ENCODE measurements around the gene PALLD. TPM values are rescaled to one million over a fixed set of nuclear protein-coding genes. Genes with fewer than 3 reads are reported as not detected.
A peak's percentile ranks its signal among the peaks of the same experiment; 100 is the strongest.

The PALLD gene
- total RNA-seq, 6 experiments from 2014 or later, result 7.7 to 81.6 (median 24.8) TPM

DNA sequence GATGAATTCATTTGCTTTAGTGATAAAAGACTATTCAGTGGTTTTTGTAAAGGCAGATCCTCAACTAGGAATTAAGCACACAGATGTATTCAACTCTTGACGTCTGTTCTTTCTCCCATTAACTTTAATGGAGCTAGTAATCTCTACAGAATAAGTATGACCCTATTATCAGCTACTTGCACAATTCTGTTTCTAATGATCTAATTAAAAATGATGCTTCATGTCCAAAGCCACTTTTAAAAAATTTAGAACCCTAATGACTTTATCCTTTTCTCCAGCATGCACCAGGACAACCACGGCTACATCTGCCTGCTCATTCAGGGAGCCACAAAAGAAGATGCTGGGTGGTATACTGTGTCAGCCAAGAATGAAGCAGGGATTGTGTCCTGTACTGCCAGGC lies 427.8 kb downstream of the PALLD start:
- H3K4me1 ChIP-seq, result peaks cover 0 to 17% (median 6%) of the 10 kb centered on the region in 4 donors
- DNase-seq (no peak), ATAC-seq (no peak)
- TF ChIP-seq, protein P1, sequence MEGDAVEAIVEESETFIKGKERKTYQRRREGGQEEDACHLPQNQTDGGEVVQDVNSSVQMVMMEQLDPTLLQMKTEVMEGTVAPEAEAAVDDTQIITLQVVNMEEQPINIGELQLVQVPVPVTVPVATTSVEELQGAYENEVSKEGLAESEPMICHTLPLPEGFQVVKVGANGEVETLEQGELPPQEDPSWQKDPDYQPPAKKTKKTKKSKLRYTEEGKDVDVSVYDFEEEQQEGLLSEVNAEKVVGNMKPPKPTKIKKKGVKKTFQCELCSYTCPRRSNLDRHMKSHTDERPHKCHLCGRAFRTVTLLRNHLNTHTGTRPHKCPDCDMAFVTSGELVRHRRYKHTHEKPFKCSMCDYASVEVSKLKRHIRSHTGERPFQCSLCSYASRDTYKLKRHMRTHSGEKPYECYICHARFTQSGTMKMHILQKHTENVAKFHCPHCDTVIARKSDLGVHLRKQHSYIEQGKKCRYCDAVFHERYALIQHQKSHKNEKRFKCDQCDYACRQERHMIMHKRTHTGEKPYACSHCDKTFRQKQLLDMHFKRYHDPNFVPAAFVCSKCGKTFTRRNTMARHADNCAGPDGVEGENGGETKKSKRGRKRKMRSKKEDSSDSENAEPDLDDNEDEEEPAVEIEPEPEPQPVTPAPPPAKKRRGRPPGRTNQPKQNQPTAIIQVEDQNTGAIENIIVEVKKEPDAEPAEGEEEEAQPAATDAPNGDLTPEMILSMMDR (IDR thresholded peaks at IDR 0.05), result no peak
- no peak for TF ChIP-seq POLR2A (IDR thresholded peaks at IDR 0.05)
- intact Hi-C loops (cut with DNase I), result loop anchor here in 1 of 2 donors (10.0 kb wide), 1 partner anchor 570 kb away; no protein-coding TSS in a partner anchor
- no peaks in the 10 kb centered on the region for H3K9me3 ChIP-seq
- H3K36me3 ChIP-seq, result peaks cover 0 to 24% (median 15%) of the 10 kb centered on the region in 4 donors
- no peaks in the 10 kb centered on the region for H3K27me3 ChIP-seq
- H3K27ac ChIP-seq, result no peak overlapping the region
- H3K4me3 ChIP-seq, result no peak overlapping the region
- WGBS (ENCODE audit: insufficient coverage, low coverage, low lambda C conversion rate, missing lambda C conversion rate), result 81% methylated on average over 2 of the region's 2 CpGs

DNA sequence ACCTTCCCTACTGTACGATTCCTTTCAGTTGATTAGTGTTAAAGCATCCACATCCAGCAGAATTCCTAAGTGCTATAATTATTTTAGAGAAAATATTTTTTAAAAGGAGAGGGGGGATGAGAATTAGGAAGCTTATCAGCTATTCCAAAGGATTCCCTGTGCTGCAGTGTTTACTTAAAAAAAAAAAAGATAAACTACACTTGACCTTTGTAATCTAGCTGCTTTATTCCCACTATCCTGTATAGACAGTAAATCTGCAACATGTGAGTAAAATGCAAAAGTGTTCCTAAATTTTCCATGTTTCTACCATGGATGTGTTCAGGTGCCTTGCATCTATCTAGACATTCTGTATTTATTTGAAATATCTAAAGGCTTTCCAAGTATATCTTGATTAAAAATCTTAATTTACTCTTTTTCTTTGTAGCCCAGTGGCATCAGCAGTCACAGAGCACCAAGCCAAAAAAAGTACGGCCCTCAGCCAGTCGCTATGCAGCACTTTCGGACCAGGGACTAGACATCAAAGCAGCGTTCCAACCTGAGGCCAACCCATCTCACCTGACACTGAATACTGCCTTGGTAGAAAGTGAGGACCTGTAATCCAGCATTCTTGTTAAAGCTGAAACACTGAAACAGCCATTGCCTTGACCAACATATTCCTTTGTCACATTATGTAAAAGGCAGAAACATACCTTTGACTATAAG lies 429.1 kb downstream of the PALLD start:
- Histone ChIP-seq H3K27ac (no peak overlapping the region), H3K4me3 (no peak overlapping the region)
- intact Hi-C loops (cut with DNase I), result loop anchor here in 1 of 2 donors (10.0 kb wide), 1 partner anchor 569 kb away; no protein-coding TSS in a partner anchor

DNA sequence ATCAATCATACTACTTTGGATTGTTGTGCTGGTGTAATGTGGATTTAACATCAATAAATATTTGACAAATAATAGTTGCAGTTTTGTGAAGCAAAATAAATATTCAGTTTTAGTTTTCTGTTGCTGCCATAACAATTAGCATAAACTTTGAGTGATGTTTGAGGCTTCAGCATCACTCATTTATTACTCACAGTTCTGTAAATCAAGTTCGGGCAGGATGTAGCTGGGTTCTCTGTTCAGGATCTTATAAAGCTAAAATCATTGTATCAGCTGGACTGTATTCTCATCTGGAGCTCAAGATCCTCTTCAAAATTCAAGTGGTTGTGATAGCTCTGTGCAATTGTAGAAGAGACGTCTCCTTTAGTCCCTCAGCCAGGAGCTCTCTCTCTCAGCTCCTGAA lies 431.5 kb downstream of the PALLD start:
- H3K9me3 ChIP-seq, result peaks cover 0 to 5% (median 2%) of the 10 kb centered on the region in 4 donors
- DNase-seq (no peak), ATAC-seq (no peak)
- H3K36me3 ChIP-seq, result peaks cover 0 to 22% (median 9%) of the 10 kb centered on the region in 4 donors
- WGBS (ENCODE audit: insufficient coverage, low coverage, low lambda C conversion rate, missing lambda C conversion rate), result 95% methylated on average over 2 of the region's 2 CpGs
- TF ChIP-seq, protein P1 (IDR thresholded peaks at IDR 0.05), result no peak
- no peak for TF ChIP-seq POLR2A (IDR thresholded peaks at IDR 0.05)
- H3K4me3 ChIP-seq, result no peak overlapping the region
- no peak overlapping the region for H3K27ac ChIP-seq
- intact Hi-C loops (cut with DNase I), result loop anchor here in 1 of 2 donors (10.0 kb wide), 1 partner anchor 566 kb away; no protein-coding TSS in a partner anchor
- no peaks in the 10 kb centered on the region for H3K27me3 ChIP-seq
- peaks cover 0 to 12% (median 6%) of the 10 kb centered on the region in 4 donors for H3K4me1 ChIP-seq

More for the DNA sequence above, 429.1 kb downstream of the PALLD start:
- Histone ChIP-seq H3K27me3 (no peaks in the 10 kb centered on the region), H3K9me3 (no peaks in the 10 kb centered on the region), H3K36me3 (peaks cover 0 to 24% (median 15%) of the 10 kb centered on the region in 4 donors), H3K4me1 (peaks cover 0 to 12% (median 6%) of the 10 kb centered on the region in 4 donors)
- 23% methylated on average over 5 of the region's 5 CpGs for WGBS (ENCODE audit: insufficient coverage, low coverage, low lambda C conversion rate, missing lambda C conversion rate)
- DNase-seq (no peak), ATAC-seq (peak; percentile 42 to 81 (median 52))
- no peak for TF ChIP-seq POLR2A (IDR thresholded peaks at IDR 0.05)
- TF ChIP-seq, protein P1 (IDR thresholded peaks at IDR 0.05), result no peak

DNA sequence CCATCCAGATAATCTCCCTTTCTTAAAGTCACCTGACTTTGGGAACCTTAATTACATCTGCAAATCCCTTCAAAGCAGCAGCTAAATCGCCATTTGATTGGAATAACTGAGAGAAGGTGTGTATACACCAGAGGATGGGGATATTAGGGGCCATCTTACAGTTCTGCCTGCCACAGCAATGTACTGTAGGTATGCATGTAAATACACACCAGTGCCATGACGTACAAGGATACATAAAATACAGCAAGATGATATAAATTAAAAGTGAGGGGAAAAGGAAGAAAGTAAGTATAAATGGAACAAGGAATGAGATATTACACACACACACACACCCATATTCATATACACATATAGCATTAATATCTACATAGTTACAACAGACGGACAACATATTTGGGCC lies 432.0 kb downstream of the PALLD start:
- H3K9me3 ChIP-seq, result peaks cover 0 to 5% (median 2%) of the 10 kb centered on the region in 4 donors
- H3K4me1 ChIP-seq, result peaks cover 0 to 12% (median 6%) of the 10 kb centered on the region in 4 donors
- ATAC-seq (no peak), DNase-seq (no peak)
- TF ChIP-seq, protein P1 (IDR thresholded peaks at IDR 0.05), result no peak
- no peak for TF ChIP-seq POLR2A (IDR thresholded peaks at IDR 0.05)
- H3K4me3 ChIP-seq, result no peak overlapping the region
- intact Hi-C loops (cut with DNase I), result loop anchor here in 1 of 2 donors (10.0 kb wide), 1 partner anchor 566 kb away; no protein-coding TSS in a partner anchor
- peaks cover 0 to 22% (median 9%) of the 10 kb centered on the region in 4 donors for H3K36me3 ChIP-seq
- WGBS (ENCODE audit: insufficient coverage, low coverage, low lambda C conversion rate, missing lambda C conversion rate), result 96% methylated on average over 3 of the region's 3 CpGs
- H3K27me3 ChIP-seq, result no peaks in the 10 kb centered on the region
- no peak overlapping the region for H3K27ac ChIP-seq

Data from right lobe of liver (tissue), 6 donors.